Activated CD8-positive, alpha-beta T cell treated with anti-CD3 and anti-CD28 coated beads for 36 hours (primary cell): ENCODE results near the gene WDR17. TPM values are rescaled to one million over a fixed set of nuclear protein-coding genes. Genes with fewer than 3 reads are reported as not detected.

Experiments used
- ATAC-seq: fragments of 200-7000 bp; cut with Tn5 transposase; one replicate; pipeline ENCODE4 v1.10.0; 2021; ENCODE audit warnings: mild to moderate bottlenecking, moderate library complexity
- CTCF ChIA-PET: fragments of 350-600 bp; sonication (Branson Sonifier 250); formaldehyde crosslinking; loops from one replicate; lab custom pipeline; 2021; ENCODE audit warnings: antibody characterized with exemption; lab: Charles Lee
- POLR2A ChIA-PET: fragments of 350-600 bp; sonication (Branson Sonifier 250); formaldehyde crosslinking; loops from one replicate; lab custom pipeline; 2021; ENCODE audit warnings: antibody characterized with exemption; lab: Charles Lee
- DNase-seq: peaks from one replicate; pipeline ENCODE4 v3.0.0-alpha.2; 2020
- H3K27ac Mint-ChIP-seq: one replicate; pipeline ENCODE4 v1.8.0; 2021; ENCODE audit warnings: mild to moderate bottlenecking, mixed read lengths
- H3K27me3 Mint-ChIP-seq: one replicate; pipeline ENCODE4 v1.8.0; 2021; ENCODE audit warnings: mixed read lengths
- H3K36me3 Mint-ChIP-seq: one replicate; pipeline ENCODE4 v1.8.0; 2021; ENCODE audit warnings: low read depth, mixed read lengths
- H3K4me1 Mint-ChIP-seq: one replicate; pipeline ENCODE4 v1.8.0; 2021; ENCODE audit warnings: low read depth, mixed read lengths
- H3K4me3 Mint-ChIP-seq: one replicate; pipeline ENCODE4 v1.8.0; 2021; ENCODE audit warnings: mild to moderate bottlenecking, moderate library complexity, mixed read lengths
- H3K9me3 Mint-ChIP-seq: one replicate; pipeline ENCODE4 v1.8.0; 2021; ENCODE audit warnings: mixed read lengths
- CTCF ChIP-seq: fragments of 200-600 bp; IDR thresholded peaks from one replicate; pipeline ENCODE4 v1.8.0; 2022; ENCODE audit warnings: antibody characterized with exemption, mild to moderate bottlenecking
- intact Hi-C: fragments of 100-400 bp; cut with micrococcal nuclease; formaldehyde crosslinking; loops from one replicate; pipeline ENCODE4 v1.10.0; 2022
- total RNA-seq, 2 experiments: library from RNA; stranded (reverse); gene quantifications; one replicate each; pipeline ENCODE4 v1.2.3, GENCODE V29; 2021

The WDR17 gene
- total RNA-seq, 2 experiments from 2014 or later, result 0.63 to 1.5 TPM

GRCh38 chr4:176137631-176138030 lies 72.0 kb downstream of the WDR17 start:
- intact Hi-C loops, result no loop called here
- no peak for TF ChIP-seq CTCF
- Mint-ChIP-seq H3K4me3 (no peak overlapping the region), H3K27ac (no peak overlapping the region), H3K4me1 (no peaks in the 10 kb centered on the region), H3K27me3 (peaks cover 1% of the 10 kb centered on the region), H3K9me3 (no peaks in the 10 kb centered on the region), H3K36me3 (no peaks in the 10 kb centered on the region)
- CTCF ChIA-PET, result interaction anchor here (1.6 kb wide), 1 partner anchor 12 kb away, joined by 4 read pairs; no protein-coding TSS in a partner anchor
- DNase-seq (no peak), ATAC-seq (no peak)
- POLR2A ChIA-PET, result no interaction called here

GRCh38 chr4:176139518-176139917 lies 73.9 kb downstream of the WDR17 start:
- H3K9me3 Mint-ChIP-seq, result no peaks in the 10 kb centered on the region
- ChIA-PET CTCF (no interaction called here), POLR2A (no interaction called here)
- intact Hi-C loops, result no loop called here
- DNase-seq (no peak), ATAC-seq (no peak)
- no peaks in the 10 kb centered on the region for H3K4me1 Mint-ChIP-seq
- H3K36me3 Mint-ChIP-seq, result no peaks in the 10 kb centered on the region
- no peak overlapping the region for H3K4me3 Mint-ChIP-seq
- no peak for TF ChIP-seq CTCF
- no peak overlapping the region for H3K27ac Mint-ChIP-seq
- peaks cover 6% of the 10 kb centered on the region for H3K27me3 Mint-ChIP-seq

GRCh38 chr4:176142253-176142652 lies 76.6 kb downstream of the WDR17 start:
- DNase-seq (no peak), ATAC-seq (no peak)
- POLR2A ChIA-PET, result no interaction called here
- Mint-ChIP-seq H3K4me1 (no peaks in the 10 kb centered on the region), H3K9me3 (no peaks in the 10 kb centered on the region), H3K4me3 (no peak overlapping the region), H3K27me3 (peaks cover 7% of the 10 kb centered on the region), H3K27ac (no peak overlapping the region), H3K36me3 (no peaks in the 10 kb centered on the region)
- no peak for TF ChIP-seq CTCF
- intact Hi-C loops, result no loop called here
- CTCF ChIA-PET, result no interaction called here

- Mint-ChIP-seq H3K4me1 (no peaks in the 10 kb centered on the region), H3K27ac (no peak overlapping the region), H3K36me3 (no peaks in the 10 kb centered on the region), H3K27me3 (peaks cover 2% of the 10 kb centered on the region), H3K4me3 (no peak overlapping the region), H3K9me3 (no peaks in the 10 kb centered on the region)
- TF ChIP-seq CTCF, result no peak
- POLR2A ChIA-PET, result no interaction called here
- DNase-seq (no peak), ATAC-seq (no peak)
- intact Hi-C loops, result loop anchor here (5.0 kb wide), 1 partner anchor 192 kb away; no protein-coding TSS in a partner anchor
- CTCF ChIA-PET, result interaction anchor here (0.9 to 3.3 kb wide), 9 partner anchors 13 to 190 kb away, joined by 3 to 29 read pairs (median 4); no protein-coding TSS in a partner anchor
Measured at GRCh38 chr4:176149680-176150355, 84.2 kb downstream of the WDR17 start.

GRCh38 chr4:176150356-176150682 lies 84.7 kb downstream of the WDR17 start:
- TF ChIP-seq CTCF, result no peak
- no peak for ATAC-seq
- H3K36me3 Mint-ChIP-seq, result no peaks in the 10 kb centered on the region
- H3K4me3 Mint-ChIP-seq, result no peak overlapping the region
- H3K27me3 Mint-ChIP-seq, result no peaks in the 10 kb centered on the region
- ChIA-PET CTCF (interaction anchor here (0.9 to 3.3 kb wide), 9 partner anchors 12 to 190 kb away, joined by 3 to 29 read pairs (median 4); no protein-coding TSS in a partner anchor), POLR2A (no interaction called here)
- H3K9me3 Mint-ChIP-seq, result no peaks in the 10 kb centered on the region
- no peak overlapping the region for H3K27ac Mint-ChIP-seq
- H3K4me1 Mint-ChIP-seq, result no peaks in the 10 kb centered on the region
- intact Hi-C loops, result loop anchor here (5.0 kb wide), 1 partner anchor 192 kb away; no protein-coding TSS in a partner anchor
- DNase-seq, result no peak
